ENCODE data around the gene B3GNT8.
"Not testable (repeated sequence)": the region's sequence is repeated elsewhere in the genome, so short reads cannot be mapped to it uniquely, and the experiment has no call there.

B3GNT8 gene

DNA sequence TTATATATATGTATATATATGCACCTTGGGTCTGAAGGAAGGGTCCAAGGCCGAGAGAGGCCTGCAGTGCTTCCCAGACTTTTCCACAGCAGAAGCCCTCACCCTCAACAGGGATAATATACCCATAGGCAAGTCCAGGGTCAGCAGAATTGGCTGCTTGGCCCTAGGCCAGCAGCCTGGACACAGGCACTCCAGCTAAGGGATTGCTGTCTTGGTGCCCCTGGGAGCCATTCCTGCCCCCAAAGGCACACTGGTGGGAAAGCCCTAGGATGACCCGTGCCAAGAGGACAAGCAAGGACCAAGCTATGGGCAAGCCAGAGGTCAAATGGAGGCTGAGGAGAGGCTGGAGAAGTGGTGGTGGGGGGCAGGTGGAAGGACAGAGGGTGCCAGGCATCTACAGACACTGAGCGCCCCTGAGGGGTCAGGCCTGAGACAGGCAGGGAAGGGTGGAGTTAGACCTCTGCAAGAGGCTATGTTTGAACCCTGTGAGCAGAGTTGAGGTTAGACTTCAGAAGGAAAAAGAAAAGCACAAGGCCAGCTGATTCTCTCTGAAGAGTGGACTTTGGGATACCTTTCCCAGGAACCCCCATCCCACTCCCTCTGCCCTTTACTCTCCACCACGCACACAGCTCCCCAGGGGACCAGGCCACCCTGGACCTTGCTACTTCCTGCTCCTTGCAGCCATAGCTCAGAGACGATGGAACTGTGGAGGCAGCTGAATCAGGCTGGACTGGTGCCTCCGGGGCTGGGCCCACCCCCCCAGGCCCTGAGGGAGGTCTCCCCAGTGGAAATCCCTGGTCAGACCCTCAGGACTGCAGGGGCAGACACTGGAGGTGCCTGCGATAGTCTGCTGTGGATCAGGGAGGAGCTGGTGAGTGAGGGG is 15.5 kb upstream of the B3GNT8 start, which contains the start of gene ERICH4:
Gene ERICH4 (plus strand): TSS at position 684 of the 883 bp plus-strand sequence. CDS start 14 bp downstream, at position 698.
- TF ChIP-seq, protein P1, sequence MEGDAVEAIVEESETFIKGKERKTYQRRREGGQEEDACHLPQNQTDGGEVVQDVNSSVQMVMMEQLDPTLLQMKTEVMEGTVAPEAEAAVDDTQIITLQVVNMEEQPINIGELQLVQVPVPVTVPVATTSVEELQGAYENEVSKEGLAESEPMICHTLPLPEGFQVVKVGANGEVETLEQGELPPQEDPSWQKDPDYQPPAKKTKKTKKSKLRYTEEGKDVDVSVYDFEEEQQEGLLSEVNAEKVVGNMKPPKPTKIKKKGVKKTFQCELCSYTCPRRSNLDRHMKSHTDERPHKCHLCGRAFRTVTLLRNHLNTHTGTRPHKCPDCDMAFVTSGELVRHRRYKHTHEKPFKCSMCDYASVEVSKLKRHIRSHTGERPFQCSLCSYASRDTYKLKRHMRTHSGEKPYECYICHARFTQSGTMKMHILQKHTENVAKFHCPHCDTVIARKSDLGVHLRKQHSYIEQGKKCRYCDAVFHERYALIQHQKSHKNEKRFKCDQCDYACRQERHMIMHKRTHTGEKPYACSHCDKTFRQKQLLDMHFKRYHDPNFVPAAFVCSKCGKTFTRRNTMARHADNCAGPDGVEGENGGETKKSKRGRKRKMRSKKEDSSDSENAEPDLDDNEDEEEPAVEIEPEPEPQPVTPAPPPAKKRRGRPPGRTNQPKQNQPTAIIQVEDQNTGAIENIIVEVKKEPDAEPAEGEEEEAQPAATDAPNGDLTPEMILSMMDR (IDR thresholded peaks at IDR 0.05; ENCODE audit: low read depth, low read length), result no peak
- H3K4me3 ChIP-seq (ENCODE audit: low read depth, low read length), result no peak within 1 kb of the TSS

DNA sequence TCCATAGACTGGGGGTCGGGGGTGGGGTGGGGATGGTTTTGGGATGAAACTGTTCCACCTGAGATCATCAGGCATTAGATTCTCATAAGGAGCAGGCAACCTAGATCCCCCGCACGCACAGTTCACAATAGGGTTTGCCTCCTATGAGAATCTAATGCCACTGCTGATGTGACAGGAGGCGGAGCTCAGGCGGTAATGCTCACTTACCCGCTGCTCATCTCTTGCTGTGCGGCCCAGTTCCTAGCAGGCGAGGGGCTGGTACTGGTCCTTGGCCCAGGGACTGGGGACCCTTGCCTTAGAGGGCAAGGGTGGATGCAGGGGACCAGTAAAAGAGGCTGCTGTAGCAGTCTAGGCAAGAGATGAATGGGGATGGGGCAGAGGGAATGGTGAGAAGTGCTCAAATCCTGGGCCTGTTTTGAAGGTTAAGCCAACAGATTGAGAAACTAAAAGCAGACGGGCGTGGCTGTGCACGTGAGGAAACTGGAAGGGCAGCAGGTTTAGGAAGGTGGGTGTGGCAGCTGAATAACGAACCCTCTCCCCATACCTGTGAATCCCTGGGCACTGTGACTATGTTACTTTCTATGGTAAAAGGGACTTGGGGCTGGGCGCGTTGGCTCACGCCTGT is 14.3 kb upstream of the B3GNT8 start:
- no peak overlapping the region for H3K4me3 ChIP-seq (ENCODE audit: low read depth, low read length)
- TF ChIP-seq, protein P1 (IDR thresholded peaks at IDR 0.05; ENCODE audit: low read depth, low read length), result no peak

DNA sequence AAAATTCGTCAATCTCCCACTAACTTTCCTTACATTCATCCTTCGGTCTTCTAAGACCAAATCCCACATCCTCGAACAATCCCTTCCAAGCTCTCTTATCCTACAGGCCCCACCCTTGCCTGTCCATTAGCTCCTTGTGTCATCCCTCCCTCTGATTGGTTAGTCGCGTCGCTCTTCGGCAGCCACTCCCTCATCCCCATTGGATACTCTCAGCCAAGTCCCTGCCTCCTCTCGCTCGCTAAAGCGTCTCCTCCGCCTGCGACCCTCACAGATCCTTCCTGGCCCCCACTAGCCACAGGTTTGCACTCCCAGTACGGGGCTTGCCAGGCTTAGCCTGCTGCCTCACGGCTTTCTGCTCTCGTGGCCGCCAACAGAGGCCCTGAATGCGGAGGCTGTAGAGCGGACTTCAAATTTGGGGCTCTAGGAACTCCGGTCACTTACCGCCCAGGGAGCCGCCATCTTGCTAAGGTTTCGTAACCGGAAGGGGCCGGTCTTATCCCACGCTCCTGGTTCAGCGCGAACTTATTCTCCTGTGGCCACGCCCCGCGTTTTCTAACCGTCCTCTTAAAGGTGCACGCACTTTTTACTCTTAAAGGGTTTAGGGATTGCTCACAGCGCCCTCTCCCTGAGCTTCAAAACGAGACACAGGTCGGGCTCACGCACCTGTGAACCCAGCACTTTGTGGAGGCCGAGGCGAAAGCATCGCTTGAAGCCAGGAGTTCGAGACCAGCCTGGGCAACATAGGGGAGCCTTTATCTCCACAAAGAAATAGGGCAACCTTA is 12.5 kb upstream of the B3GNT8 start, which contains the start of gene DMAC2:
Gene DMAC2 (minus strand): TSS at position 472 of the 782 bp plus-strand sequence. CDS start 13 bp downstream, at position 459.
- TF ChIP-seq, protein P1 (IDR thresholded peaks at IDR 0.05; ENCODE audit: low read depth, low read length), result no peak
- H3K4me3 ChIP-seq (ENCODE audit: low read depth, low read length), result peak within 1 kb of the TSS; percentile 83

DNA sequence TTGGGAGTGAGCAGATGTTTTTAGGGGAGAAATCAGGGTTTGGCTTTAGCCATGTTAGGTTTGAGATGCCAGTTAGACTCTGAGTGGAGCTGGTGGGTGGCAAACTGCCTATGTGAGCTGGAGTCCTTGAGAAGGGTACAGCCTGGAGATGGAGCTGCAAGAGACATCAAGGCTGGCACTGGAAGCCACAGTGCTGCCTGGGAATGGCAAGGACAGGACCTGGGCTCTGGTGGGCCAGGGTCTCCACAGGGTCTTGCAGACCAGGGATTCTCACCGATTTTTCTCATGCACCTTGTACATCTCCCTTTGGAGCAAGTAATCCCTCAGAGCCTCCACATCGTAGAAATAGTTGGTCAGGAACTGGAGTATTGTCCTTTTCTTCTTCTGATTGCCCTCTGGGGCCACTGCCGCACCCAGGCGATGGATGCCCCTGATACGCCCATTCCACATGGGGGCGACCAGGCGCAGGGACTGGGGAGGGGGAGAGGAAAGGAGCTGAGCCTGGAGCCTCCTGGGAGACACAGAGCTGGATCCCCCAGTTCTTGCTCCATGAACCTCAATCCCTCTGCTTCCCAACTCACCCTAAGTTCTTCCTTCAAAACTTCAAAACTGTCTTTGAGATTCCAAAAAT is 10.9 kb upstream of the B3GNT8 start:
- TF ChIP-seq, protein P1 (IDR thresholded peaks at IDR 0.05; ENCODE audit: low read depth, low read length), result no peak
- no peak overlapping the region for H3K4me3 ChIP-seq (ENCODE audit: low read depth, low read length)

DNA sequence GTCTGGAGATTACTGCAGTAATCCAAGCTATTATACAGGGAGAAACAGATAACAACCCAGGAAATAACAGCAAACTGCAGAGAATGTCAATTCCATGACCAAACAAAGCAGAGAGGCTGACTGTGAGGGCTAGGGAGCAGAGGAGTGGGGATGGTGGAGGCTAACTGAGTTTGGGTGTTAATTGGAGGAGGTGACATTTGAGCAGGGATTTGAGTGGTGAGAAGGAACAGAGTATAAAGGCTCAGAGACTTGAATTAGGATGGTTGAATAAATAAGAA is 9.4 kb upstream of the B3GNT8 start:
- TF ChIP-seq, protein P1 (IDR thresholded peaks at IDR 0.05; ENCODE audit: low read depth, low read length), result no peak
- H3K4me3 ChIP-seq (ENCODE audit: low read depth, low read length), result no peak overlapping the region

DNA sequence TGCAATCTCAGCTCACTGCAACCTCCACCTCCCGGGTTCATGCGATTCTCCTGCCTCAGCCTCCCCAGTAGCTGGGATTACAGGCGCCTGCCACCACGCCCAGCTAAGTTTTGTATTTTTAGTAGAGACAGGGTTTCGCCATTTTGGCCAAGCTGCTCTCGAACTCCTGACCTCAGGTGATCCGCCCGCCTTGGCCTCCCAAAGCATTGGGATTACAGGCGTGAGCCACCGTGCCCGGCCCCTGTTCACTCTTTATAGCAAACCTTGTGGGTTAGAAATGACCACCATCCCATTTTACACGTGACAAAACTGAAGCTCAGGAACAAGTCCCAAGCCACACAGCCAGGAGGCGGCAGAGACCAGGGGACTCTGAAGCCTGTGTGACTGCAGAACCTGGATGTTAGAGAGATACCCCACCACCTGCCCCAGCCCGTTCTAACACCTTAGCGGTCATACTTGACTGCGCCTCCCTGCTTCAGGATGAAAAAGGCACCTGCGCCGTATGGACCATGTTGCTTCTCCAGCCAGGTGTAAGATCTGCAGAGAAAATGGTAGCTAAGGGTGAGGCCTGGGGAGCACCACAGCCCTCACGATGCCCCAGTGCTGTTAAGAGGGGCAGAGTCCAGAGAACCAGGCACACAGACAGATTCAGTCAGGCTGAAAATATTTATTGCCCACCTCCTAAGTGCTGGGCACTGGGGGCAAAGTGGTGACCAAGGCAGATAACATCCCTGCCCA is 8.9 kb upstream of the B3GNT8 start:
- TF ChIP-seq, protein P1 (IDR thresholded peaks at IDR 0.05; ENCODE audit: low read depth, low read length), result no peak
- H3K4me3 ChIP-seq (ENCODE audit: low read depth, low read length), result no peak overlapping the region

DNA sequence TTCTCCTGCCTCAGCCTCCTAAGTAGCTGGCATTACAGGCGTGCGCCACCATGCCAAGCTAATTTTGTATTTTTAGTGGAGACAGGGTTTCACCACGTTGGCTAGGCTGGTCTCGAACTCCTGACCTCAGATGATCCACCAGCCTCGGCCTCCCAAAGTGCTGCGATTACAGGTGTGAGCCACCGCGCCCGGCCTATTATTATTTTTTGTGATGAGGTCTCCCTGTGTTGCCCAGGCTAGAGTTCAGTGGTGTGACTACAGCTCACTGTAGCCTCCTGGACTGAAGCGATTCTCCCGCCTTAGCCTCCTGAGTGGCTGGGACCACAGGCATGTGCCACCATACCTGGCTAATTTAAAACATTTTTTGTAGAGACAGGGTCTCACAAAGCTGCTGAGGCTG is 8.2 kb upstream of the B3GNT8 start:
- not testable (repeated sequence) for H3K4me3 ChIP-seq (ENCODE audit: low read depth, low read length)
